Body of pancreas (tissue), 4 donors: ENCODE measurements around the gene ZNF106. TPM values are rescaled to one million over a fixed set of nuclear protein-coding genes. Genes with fewer than 3 reads are reported as not detected.

Experiments used
- ATAC-seq: fragments of 150-250 bp; one replicate; pipeline ENCODE4 v1.9.1; 2016
- DNase-seq, 4 donors: peaks; one replicate each; pipeline ENCODE4 v3.0.0-alpha.2; 2019
- H3K27ac ChIP-seq, 4 donors: fragments of 200-600 bp; sonication (generic); 1 replicate in 3 of 4; 2 replicates in 1 of 4; pipeline versions ENCODE4 v1.5.1 to v1.6.1; 2016 to 2019; ENCODE audit warnings: mild to moderate bottlenecking in 1 of 4, mixed read lengths in 1 of 4, moderate library complexity in 1 of 4
- H3K27me3 ChIP-seq, 2 donors: fragments of 200-600 bp; sonication (generic); one replicate each; pipeline ENCODE4 v1.6.0; 2016; ENCODE audit warnings: mild to moderate bottlenecking in 1 of 2
- H3K36me3 ChIP-seq, 2 donors: fragments of 200-600 bp; sonication (generic); replicated peaks in 1 of 2; 2 replicates each; pipeline ENCODE4 v1.5.1; 2016; ENCODE audit warnings: low read depth in 2 of 2; ENCODE audit not compliant: insufficient read depth in 1 of 2
- H3K4me1 ChIP-seq: fragments of 200-600 bp; sonication (generic); one replicate; pipeline ENCODE4 v1.6.0; 2016
- H3K4me3 ChIP-seq, 2 donors: fragments of 200-600 bp; sonication (generic); 1 replicate in 1 of 2; 2 replicates in 1 of 2; pipeline ENCODE4 v1.5.1; 2016 to 2019
- H3K9me3 ChIP-seq, 3 donors: fragments of 200-600 bp; sonication (generic); 1 replicate in 2 of 3; 2 replicates in 1 of 3; pipeline ENCODE4 v1.5.1; 2016
- CTCF ChIP-seq, 7 experiments: fragments of 450-650 bp in 4 of 7; fragments of 200-600 bp in 3 of 7; sonication (generic) in 3 of 7; IDR thresholded peaks; one replicate each; pipeline ENCODE4 v1.5.1; 2016 to 2019; ENCODE audit warnings: antibody characterized with exemption in 7 of 7
- POLR2A ChIP-seq, 3 donors: fragments of 450-650 bp; IDR thresholded peaks; one replicate each; pipeline ENCODE4 v1.6.1; 2016; ENCODE audit warnings: antibody characterized with exemption in 3 of 3, mild to moderate bottlenecking in 2 of 3
- WGBS, 2 donors: methylation state at CpG; one replicate each; pipeline ENCODE4 v1.1.5; 2017; 5-methylcytosine and 5-hydroxymethylcytosine counted together
- intact Hi-C: fragments of 100-400 bp; cut with DNase I; formaldehyde crosslinking; loops from one replicate; pipeline ENCODE4 v1.15.1; 2023
- total RNA-seq, 2 donors: library from RNA; depleted of rRNA; stranded (reverse); fragments of >200 nt; gene quantifications; one replicate each; pipeline ENCODE4 v1.1.0, GENCODE V29; 2016

Gene ZNF106
- total RNA-seq, 2 donors from 2014 or later = 28.0 to 37.6 TPM

DNA sequence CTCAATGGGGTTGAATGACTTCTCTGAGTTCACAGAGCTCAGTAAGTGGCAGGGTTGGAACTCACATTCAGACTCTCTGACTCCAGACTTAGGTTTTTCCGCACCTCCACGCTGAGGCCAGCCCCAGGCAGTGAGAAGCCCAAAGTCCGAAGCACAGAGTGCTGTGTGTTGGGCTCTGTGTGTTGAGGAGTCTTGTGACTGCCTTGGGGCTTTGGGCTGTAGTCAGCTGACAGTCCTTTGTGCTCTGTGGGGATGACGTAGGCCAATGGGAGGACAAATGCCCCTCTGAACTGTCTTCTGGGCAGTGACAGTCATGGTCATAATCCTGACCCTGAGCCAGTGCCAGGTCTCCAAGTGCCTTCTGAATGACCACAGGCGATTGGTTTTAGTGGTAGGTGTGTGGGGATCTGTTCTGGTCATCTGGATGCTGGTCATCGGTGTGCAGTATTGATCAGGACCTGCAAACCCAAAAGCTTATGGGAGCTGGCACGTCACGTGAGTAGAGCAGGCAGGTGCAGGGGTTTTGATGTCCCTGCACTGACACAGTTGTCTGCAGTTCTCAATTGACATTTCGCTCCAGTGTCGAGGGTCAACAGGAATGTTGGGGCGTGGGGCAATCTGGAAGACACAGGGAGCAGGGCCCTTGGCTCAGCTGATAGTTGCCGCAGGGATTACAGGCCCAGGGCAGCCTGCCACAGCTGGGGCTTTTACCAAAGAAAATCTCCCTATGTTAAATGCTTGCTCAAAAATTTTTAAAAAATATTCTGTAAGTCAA is 86.3 kb downstream of the ZNF106 start:
- DNase-seq (no peak), ATAC-seq (no peak)
- intact Hi-C loops = no loop called here
- Histone ChIP-seq H3K36me3 (no peaks in the 10 kb centered on the region), H3K4me3 (no peak overlapping the region), H3K4me1 (no peaks in the 10 kb centered on the region), H3K9me3 (no peaks in the 10 kb centered on the region), H3K27me3 (no peaks in the 10 kb centered on the region), H3K27ac (no peak overlapping the region)
- TF ChIP-seq CTCF (IDR thresholded peaks at IDR 0.05) = no peak
- no peak for TF ChIP-seq POLR2A (IDR thresholded peaks at IDR 0.05)
- WGBS, 2 donors = 75 to 82% methylated on average over 12 of the region's 12 CpGs

DNA sequence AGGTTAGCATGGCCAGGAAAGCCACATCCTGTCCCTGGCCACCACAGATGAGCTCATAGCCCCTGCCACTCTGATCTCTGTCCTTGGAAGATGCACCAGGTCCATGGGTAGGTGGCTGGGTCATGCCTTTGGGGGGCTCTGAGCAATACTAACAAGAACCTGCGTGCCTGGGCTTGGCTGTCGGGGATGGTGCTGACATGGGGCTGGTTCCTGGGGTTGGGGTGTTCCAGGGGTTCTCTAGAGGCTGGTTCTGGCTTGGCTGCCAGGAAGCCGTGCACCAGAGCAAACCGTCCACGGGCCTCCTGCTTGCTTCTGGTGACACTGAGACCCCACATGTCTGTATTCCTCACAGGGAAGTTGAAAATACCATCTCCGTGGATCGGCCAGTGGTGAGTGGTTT is 87.6 kb downstream of the ZNF106 start:
- H3K27me3 ChIP-seq = no peaks in the 10 kb centered on the region
- no peak for DNase-seq
- intact Hi-C loops = no loop called here
- 87 to 100% methylated on average over 1 to 7 of the region's 7 CpGs for WGBS, 2 donors
- H3K4me1 ChIP-seq = no peaks in the 10 kb centered on the region
- H3K4me3 ChIP-seq = no peak overlapping the region
- no peak for TF ChIP-seq CTCF (IDR thresholded peaks at IDR 0.05)
- TF ChIP-seq POLR2A (IDR thresholded peaks at IDR 0.05) = no peak
- no peaks in the 10 kb centered on the region for H3K36me3 ChIP-seq
- H3K9me3 ChIP-seq = no peaks in the 10 kb centered on the region
- ATAC-seq = no peak
- no peak overlapping the region for H3K27ac ChIP-seq

DNA sequence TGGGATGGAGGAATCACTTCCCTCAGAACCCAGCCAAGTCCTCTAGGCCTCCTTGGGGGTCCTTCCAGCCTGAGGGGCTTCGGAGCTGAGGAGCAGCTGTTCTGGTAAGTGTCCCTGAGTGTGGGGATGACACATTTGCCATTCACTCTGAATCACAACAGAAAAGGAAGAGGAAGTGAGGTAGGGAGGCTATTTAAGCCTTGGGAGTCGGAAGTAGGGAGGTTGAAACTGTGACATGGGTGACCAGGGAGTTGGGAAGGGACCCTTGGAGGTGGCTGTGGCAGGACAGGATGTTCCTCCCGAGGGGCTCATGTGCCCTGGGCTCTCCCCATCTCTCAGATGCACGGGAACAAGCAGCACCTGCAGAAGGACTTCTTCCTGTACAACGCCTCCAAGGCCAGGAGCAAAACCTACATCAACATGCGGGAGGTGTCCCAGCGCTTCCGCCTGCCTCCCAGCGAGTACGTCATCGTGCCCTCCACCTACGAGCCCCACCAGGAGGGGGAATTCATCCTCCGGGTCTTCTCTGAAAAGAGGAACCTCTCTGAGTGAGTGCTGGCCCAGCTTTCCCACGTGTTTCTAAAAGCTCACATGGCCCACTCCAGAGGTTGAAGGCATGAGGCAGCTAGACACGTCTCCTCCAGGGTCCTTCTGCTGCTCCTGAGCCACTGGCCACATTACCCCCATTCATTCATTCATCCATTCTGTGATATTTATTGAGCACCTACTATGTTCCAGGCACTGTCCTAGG is 88.3 kb downstream of the ZNF106 start:
- whole genome bisulfite sequencing, 2 donors = 85% methylated on average over 14 to 15 of the region's 15 CpGs
- no peaks in the 10 kb centered on the region for H3K36me3 ChIP-seq
- H3K4me3 ChIP-seq = no peak overlapping the region
- no peaks in the 10 kb centered on the region for H3K9me3 ChIP-seq
- TF ChIP-seq CTCF (IDR thresholded peaks at IDR 0.05) (no peak), POLR2A (IDR thresholded peaks at IDR 0.05) (no peak)
- no peak overlapping the region for H3K27ac ChIP-seq
- H3K4me1 ChIP-seq = no peaks in the 10 kb centered on the region
- no peak for ATAC-seq
- no peaks in the 10 kb centered on the region for H3K27me3 ChIP-seq
- no peak for DNase-seq
- intact Hi-C loops = no loop called here

DNA sequence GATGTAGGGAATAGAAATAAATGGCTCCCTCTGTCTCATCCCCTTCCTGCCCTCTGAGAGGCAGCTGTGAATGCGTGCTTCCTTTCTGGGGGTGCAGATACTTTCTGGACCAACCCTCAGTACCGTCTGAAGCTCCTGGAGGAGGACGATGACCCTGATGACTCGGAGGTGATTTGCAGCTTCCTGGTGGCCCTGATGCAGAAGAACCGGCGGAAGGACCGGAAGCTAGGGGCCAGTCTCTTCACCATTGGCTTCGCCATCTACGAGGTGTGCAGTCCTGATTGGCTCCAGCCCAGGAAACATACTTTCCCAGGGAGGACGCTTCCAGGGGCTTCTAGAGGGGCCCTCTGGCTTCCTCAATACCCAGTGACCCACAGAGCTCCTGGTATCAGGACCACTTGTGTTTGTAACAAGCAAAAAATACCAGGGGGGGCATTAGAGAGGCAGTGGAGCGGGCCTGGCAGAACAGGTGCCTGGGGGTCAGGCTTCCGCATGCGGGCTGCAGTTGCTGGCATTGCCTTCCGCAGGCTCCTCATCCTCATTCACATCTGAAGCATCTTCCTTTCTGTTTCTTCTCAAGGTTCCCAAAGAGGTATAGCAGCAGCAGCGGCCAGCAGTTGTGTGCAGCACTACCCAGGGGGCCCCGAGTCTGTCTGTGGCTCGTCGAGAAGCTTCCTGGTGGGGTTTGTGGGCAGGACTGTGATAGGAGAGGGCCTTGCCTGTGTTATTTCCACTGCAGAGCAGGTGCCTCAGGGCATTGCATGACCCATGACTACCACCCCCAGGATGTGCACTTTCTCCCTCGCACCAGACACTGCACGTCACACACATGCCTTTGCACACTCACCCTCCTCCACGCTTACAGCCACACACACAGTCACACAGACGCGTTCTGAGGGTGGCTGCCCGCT is 89.1 kb downstream of the ZNF106 start:
- Histone ChIP-seq H3K4me3 (no peak overlapping the region), H3K27ac (no peak overlapping the region), H3K27me3 (no peaks in the 10 kb centered on the region), H3K36me3 (no peaks in the 10 kb centered on the region), H3K9me3 (no peaks in the 10 kb centered on the region), H3K4me1 (no peaks in the 10 kb centered on the region)
- 81 to 89% methylated on average over 21 to 24 of the region's 24 CpGs for WGBS, 2 donors
- TF ChIP-seq POLR2A (IDR thresholded peaks at IDR 0.05) (no peak), CTCF (IDR thresholded peaks at IDR 0.05) (no peak)
- DNase-seq (no peak), ATAC-seq (no peak)
- intact Hi-C loops = no loop called here
